Transverse colon (tissue), 4 donors: ENCODE measurements around the gene CLCNKB. TPM values are rescaled to one million over a fixed set of nuclear protein-coding genes. Genes with fewer than 3 reads are reported as not detected.

Experiments used
- DNase-seq: peaks from one replicate; pipeline ENCODE4 v3.0.0-alpha.2; 2019
- H3K27ac ChIP-seq, 4 donors: fragments of 200-600 bp; sonication (generic); 2 replicates each; pipeline ENCODE4 v1.5.1; 2016 to 2018; ENCODE audit warnings: inconsistent platforms in 4 of 4
- H3K27me3 ChIP-seq: fragments of 200-600 bp; sonication (generic); 2 replicates; pipeline ENCODE4 v1.5.1; 2017; ENCODE audit warnings: inconsistent platforms
- H3K36me3 ChIP-seq, 4 donors: fragments of 200-600 bp; sonication (generic); 2 replicates each; pipeline ENCODE4 v1.5.1; 2017 to 2019; ENCODE audit warnings: inconsistent platforms in 4 of 4
- H3K4me1 ChIP-seq, 4 donors: fragments of 200-600 bp; sonication (generic); 2 replicates each; pipeline ENCODE4 v1.5.1; 2017 to 2020; ENCODE audit warnings: inconsistent platforms in 4 of 4
- H3K4me3 ChIP-seq, 4 donors: fragments of 200-600 bp; sonication (generic); 1 replicate in 1 of 4; 2 replicates in 3 of 4; pipeline versions ENCODE4 v1.5.1 to v1.6.1; 2017 to 2019; ENCODE audit warnings: inconsistent platforms in 4 of 4
- H3K9me3 ChIP-seq, 2 donors: fragments of 200-600 bp; sonication (generic); 2 replicates each; pipeline ENCODE4 v1.5.1; 2017 to 2019; ENCODE audit warnings: inconsistent platforms in 2 of 2
- CTCF ChIP-seq, 5 experiments: fragments of 200-600 bp in 3 of 5; fragments of 450-650 bp in 2 of 5; sonication (generic) in 3 of 5; IDR thresholded peaks; 1 replicate in 2 of 5; 2 replicates in 3 of 5; pipeline ENCODE4 v1.5.1; 2016 to 2017; ENCODE audit warnings: antibody characterized with exemption in 5 of 5, inconsistent platforms in 3 of 5, mild to moderate bottlenecking in 2 of 5, moderate library complexity in 1 of 5
- EP300 ChIP-seq: sonication (generic); formaldehyde crosslinking; IDR thresholded peaks from one replicate; pipeline ENCODE4 v1.6.1; 2017; ENCODE audit warnings: antibody characterized with exemption, low read depth
- POLR2A ChIP-seq: fragments of 450-650 bp; IDR thresholded peaks from one replicate; pipeline ENCODE4 v1.6.1; 2016; ENCODE audit warnings: antibody characterized with exemption, mild to moderate bottlenecking, moderate library complexity
- POLR2AphosphoS5 ChIP-seq, 3 donors: sonication (generic); formaldehyde crosslinking; IDR thresholded peaks; one replicate each; pipeline ENCODE4 v1.6.1; 2016; ENCODE audit warnings: antibody characterized with exemption in 3 of 3
- WGBS, 2 donors: methylation state at CpG; one replicate each; pipeline ENCODE4 v1.1.5; 2018; ENCODE audit warnings: low coverage in 1 of 2; 5-methylcytosine and 5-hydroxymethylcytosine counted together
- in situ Hi-C, 4 donors: fragments of 200-750 bp; cut with MboI; loops; one replicate each; pipeline versions ENCODE4 v1.15.0 to v1.15.1; 2017; ENCODE audit warnings: low sequenced_read_pairs in 3 of 4, low pct_ligation_motif_present in 1 of 4, low pct_unique_long_range_greater_than_20kb in 1 of 4
- intact Hi-C: fragments of 100-400 bp; cut with DNase I; formaldehyde crosslinking; loops from one replicate; pipeline ENCODE4 v1.15.1; 2023; ENCODE audit warnings: low total_unique reads
- total RNA-seq, 4 donors: library from RNA; depleted of rRNA; stranded (reverse); fragments of >200 nt; gene quantifications; one replicate each; pipeline ENCODE4 v1.1.0, GENCODE V29; 2016

Gene CLCNKB
- total RNA-seq, 4 donors from 2014 or later = 0.48 to 1.1 TPM; not detected in 2

GRCh38 chr1:16087733-16088132, 44.2 kb downstream of the CLCNKB start:
- intact Hi-C loops = no loop called here
- in situ Hi-C loops = loop anchor here in 2 of 4 donors (10.0 to 25.0 kb wide), 2 partner anchors 275 to 277 kb away; partner anchors contain the start of genes SZRD1 (in 2 of the 2) and FBXO42 (in 1 of the 2)
- peaks cover 2 to 11% (median 4%) of the 10 kb centered on the region in 4 donors for H3K4me1 ChIP-seq
- DNase-seq = no peak
- no peaks in the 10 kb centered on the region for H3K27me3 ChIP-seq
- no peak overlapping the region for H3K27ac ChIP-seq
- 64 to 100% methylated on average over 1 to 7 of the region's 7 CpGs for WGBS, 2 donors
- H3K9me3 ChIP-seq = no peaks in the 10 kb centered on the region
- no peaks in the 10 kb centered on the region for H3K36me3 ChIP-seq
- TF ChIP-seq POLR2AphosphoS5 (IDR thresholded peaks at IDR 0.05) = no peak
- TF ChIP-seq CTCF (IDR thresholded peaks at IDR 0.05) = no peak
- no peak for TF ChIP-seq POLR2A
- no peak for TF ChIP-seq EP300
- H3K4me3 ChIP-seq = no peak overlapping the region

- intact Hi-C loops = no loop called here
- in situ Hi-C loops = loop anchor here in 2 of 4 donors (10.0 to 25.0 kb wide), 2 partner anchors 274 to 276 kb away; partner anchors contain the start of genes SZRD1 (in 2 of the 2) and FBXO42 (in 1 of the 2)
- no peak for DNase-seq
Observed at GRCh38 chr1:16088351-16088911, 44.8 kb downstream of the CLCNKB start.

GRCh38 chr1:16088996-16089395, 45.4 kb downstream of the CLCNKB start:
- intact Hi-C loops = no loop called here
- Histone ChIP-seq H3K27ac (no peak overlapping the region), H3K9me3 (no peaks in the 10 kb centered on the region), H3K36me3 (no peaks in the 10 kb centered on the region), H3K4me3 (no peak overlapping the region), H3K4me1 (no peaks in the 10 kb centered on the region), H3K27me3 (no peaks in the 10 kb centered on the region)
- WGBS, 2 donors = 86% methylated on average over 9 of the region's 9 CpGs; no CpG with 5 or more reads in 1 of the 2 donors
- TF ChIP-seq POLR2A = no peak
- TF ChIP-seq CTCF (IDR thresholded peaks at IDR 0.05) = no peak
- no peak for DNase-seq
- in situ Hi-C loops = loop anchor here in 2 of 4 donors (10.0 to 25.0 kb wide), 2 partner anchors 273 to 276 kb away; partner anchors contain the start of genes SZRD1 (in 2 of the 2) and FBXO42 (in 1 of the 2)

More at GRCh38 chr1:16088351-16088911, 44.8 kb downstream of the CLCNKB start:
- no peak overlapping the region for H3K27ac ChIP-seq
- no peak overlapping the region for H3K4me3 ChIP-seq
- no peaks in the 10 kb centered on the region for H3K36me3 ChIP-seq
- peaks cover 0 to 4% (median under 1%) of the 10 kb centered on the region in 4 donors for H3K4me1 ChIP-seq
- no peaks in the 10 kb centered on the region for H3K9me3 ChIP-seq
- TF ChIP-seq POLR2AphosphoS5 (IDR thresholded peaks at IDR 0.05) (no peak), POLR2A (no peak), CTCF (IDR thresholded peaks at IDR 0.05) (no peak), EP300 (no peak)
- no peaks in the 10 kb centered on the region for H3K27me3 ChIP-seq
- 85% methylated on average over 17 of the region's 17 CpGs; no CpG with 5 or more reads in 1 of the 2 donors for WGBS, 2 donors

- Histone ChIP-seq H3K9me3 (no peaks in the 10 kb centered on the region), H3K36me3 (no peaks in the 10 kb centered on the region), H3K27ac (no peak overlapping the region), H3K4me1 (no peaks in the 10 kb centered on the region), H3K4me3 (no peak overlapping the region), H3K27me3 (no peaks in the 10 kb centered on the region)
- no peak for TF ChIP-seq CTCF (IDR thresholded peaks at IDR 0.05)
- TF ChIP-seq POLR2AphosphoS5 (IDR thresholded peaks at IDR 0.05) = no peak
- no peak for TF ChIP-seq EP300
- no peak for TF ChIP-seq POLR2A
- intact Hi-C loops = no loop called here
- WGBS, 2 donors = 82% methylated on average over 5 of the region's 5 CpGs; no CpG with 5 or more reads in 1 of the 2 donors
- in situ Hi-C loops = loop anchor here in 1 of 4 donors (25.0 kb wide), 1 partner anchor 272 kb away; the partner anchor contains the start of genes FBXO42 and SZRD1
- no peak for DNase-seq
Observed at GRCh38 chr1:16090076-16090826, 46.7 kb downstream of the CLCNKB start.
